NCI-H748 (cell line): ENCODE data around the gene ZNF74.
"Not testable (repeated sequence)": the region's sequence is repeated elsewhere in the genome, so short reads cannot be mapped to it uniquely, and the experiment has no call there.

Experiments used
- DNase-seq: peaks from one replicate; lab custom pipeline; 2025; ENCODE audit not compliant: unreplicated experiment; lab: John Stamatoyannopoulos, UW

Gene ZNF74

DNA sequence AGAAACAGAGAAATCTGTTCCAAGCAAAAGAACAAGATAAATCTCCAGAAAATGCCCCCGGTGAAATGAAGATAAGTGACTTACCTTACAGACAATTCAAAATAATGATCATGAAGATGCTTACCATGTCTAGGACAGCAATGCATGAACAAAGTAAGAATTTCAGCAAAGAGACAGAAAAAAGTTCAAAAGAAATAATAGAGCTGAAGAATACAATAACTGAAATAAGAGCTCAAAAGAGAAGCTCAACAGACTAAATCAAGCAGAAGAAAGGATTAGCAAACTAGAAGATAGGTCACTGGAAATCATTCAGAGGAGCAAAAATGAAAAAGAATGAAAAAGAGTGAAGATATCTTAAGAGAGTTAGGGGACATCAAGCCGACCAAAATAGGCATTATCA is 19.8 kb upstream of the ZNF74 start:
- DNase-seq: not testable (repeated sequence)

DNA sequence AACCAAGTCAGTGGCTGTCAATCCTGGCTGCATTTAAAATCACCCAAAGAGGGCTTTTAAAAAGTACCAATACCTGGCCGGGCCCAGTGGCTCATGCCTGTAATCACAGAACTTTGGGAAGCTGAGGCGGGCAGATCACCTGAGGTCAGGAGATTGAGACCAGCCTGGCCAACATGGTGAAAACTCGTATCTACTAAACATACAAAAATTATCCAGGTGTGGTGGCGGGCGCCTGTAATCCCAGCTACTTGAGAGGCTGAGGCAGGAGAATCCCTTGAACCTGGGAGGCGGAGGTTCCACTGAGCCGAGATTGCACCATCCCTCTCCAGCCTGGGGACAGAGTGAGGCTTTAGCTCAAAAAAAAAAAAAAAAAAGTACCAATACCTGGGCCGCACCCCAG is 17.7 kb upstream of the ZNF74 start:
- DNase-seq: not testable (repeated sequence)

DNA sequence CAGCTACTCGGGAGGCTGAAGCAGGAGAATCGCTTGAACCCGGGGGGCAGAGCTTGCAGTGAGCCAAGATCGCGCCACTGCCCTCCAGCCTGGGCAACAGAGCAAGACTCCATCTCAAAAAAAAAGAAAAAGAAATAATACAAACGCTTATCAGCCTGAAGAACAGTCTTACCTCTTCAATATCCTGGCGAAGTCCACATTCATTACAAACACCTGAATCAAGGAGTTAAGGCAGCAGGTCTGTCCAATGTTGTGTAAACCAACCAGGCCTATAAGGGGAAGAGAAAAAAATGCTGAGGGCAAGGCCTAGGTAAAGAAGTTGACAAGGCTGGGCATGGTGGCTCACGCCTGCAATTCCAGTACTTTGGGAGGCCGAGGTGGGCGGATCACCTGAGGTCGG is 17.0 kb upstream of the ZNF74 start:
- DNase-seq: not testable (repeated sequence)

DNA sequence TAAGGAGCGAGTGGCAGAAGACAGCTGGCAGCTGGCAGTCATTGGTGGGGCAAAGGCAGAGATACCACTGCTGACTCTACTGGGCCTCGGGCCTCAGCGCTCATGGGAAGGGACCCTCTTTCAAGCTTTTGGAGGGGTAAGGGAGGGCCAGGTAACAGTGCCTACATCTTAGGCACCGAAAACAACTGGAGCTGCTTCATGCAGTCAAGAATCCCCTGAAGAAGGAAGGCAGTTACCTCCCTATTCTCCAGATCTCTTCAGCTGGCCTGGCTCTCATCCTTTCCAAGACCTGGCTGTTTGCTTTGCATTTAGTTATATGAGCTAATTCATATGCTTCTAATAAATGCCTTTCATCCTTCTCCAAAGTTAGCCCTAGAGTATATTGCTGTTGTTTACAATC is 15.8 kb upstream of the ZNF74 start:
- no peak for DNase-seq

DNA sequence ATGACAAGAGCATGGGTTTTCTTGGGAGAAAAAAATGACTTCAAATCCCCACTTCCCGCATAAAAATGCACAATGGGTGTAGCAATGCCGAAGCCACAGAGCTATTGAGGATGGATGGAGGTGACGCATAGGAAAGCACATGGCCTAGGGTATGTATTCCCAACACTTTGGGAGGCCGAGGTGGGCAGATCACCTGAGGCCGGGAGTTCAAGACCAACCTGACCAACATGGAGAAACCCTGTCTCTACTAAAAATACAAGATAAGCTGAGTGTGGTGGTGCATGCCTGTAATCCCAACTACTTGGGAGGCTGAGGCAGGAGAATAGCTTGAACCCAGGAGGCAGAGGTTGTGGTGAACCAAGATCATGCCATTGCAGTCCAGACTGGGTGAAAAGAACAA is 15.3 kb upstream of the ZNF74 start:
- not testable (repeated sequence) for DNase-seq

DNA sequence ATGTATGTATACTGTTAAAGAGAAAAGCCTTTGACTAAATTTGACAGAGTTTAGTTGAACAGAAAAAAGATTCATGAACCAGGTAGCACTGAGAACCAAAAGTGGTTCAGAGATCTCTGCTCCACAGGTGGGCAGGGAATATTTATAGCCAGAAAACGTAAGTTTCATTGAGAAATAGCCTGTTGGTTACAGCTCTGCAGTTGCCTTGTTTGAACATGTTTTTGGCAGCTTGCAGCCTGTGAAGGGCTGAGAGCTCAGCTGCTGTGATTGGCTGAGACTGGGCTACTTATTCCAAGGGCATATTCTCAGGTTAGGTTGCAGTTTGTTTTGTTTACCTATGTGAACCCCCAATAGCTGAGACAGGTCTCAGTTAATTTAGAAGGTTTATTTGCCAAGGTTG is 13.5 kb upstream of the ZNF74 start:
- DNase-seq: no peak

DNA sequence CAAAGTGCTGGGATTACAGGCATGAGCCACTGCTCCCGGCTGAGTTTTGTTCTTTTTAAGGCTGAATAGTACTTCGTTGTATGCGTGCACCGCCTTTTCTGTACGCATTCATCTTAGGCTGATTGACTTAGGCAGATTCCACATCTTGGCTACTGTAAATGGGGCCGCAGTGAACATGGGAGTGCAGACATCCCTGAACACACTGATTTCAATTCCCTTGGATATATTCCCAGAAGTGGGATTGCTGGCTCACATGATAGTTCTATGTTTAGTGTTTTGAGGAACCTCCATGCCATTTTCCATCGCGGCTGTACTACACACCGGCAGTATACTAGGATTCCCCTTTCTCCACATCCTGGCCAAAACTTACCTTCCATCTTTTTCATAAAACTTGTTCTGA is 10.4 kb upstream of the ZNF74 start:
- no peak for DNase-seq

DNA sequence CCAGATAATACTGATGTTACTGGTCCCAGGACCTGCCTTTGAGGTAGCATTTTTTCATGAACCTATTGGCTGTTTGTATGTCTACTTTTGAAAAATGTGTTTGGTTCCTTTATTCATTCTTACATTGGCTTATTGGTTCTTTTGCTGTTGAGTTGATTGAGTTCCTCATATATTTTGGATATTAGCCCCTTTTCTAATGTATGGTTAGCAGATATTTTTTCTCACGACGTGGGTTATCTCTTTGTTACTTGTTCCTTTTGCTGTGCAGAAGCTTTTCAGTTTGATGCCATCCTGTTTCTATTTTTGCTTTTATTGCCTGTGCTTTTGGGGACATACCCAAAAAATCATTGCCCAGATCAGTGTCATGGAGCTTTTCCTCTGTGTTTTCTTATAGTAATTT is 9.8 kb upstream of the ZNF74 start:
- DNase-seq: no peak

DNA sequence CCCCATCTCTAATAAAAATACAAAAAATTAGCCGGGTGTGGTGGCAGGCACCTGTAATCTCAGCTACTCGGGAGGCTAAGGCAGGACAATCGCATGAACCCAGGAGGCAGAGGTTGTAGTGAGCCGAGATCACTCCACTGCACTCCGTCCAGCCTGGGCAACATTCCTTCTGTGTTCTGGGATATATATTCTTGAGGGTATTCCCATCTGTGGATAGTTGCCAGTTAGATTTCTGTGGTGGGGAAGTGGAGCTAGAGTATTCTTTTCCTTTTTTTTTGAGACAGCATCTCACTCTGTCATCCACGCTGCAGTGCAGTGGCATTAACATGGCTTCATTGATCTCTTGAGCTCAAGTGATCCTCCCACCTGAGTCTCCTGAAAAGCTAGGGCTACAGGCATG is 9.1 kb upstream of the ZNF74 start:
- DNase-seq: no peak

DNA sequence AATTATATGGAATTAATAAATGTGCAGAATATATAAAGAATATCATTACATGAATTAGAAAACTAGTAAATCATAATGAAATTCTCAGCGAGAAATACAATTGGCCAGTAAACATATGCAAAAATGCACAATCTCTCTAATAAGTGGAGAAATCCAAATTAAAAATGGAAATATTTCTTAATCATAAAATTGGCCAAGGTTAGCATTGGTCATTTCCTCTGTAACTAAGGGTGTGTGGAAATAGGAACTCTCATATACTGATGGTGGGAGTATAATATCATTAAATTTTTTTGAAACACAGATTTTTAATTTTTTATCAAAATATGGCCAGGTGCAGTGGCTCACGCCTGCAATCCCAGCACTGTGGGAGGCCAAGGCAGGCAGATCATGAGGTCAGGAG is 7.6 kb upstream of the ZNF74 start:
- no peak for DNase-seq

DNA sequence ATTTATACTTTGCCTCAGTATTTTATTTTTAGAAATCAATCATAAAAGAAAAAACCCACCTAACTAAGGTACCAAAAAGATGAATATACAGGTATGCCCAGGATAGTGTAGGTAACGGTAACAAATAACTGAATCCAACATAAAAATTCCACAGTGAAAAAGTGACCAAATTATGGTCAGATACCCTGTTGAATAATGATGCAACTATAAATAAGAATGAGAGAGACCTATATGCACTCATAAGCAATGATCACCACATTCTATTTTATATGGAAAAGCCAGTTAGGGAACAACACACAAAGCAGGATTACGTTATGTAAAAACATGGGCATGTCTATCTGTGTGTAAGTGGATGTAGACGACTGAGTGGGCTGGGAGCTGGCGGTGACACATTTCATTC is 7.0 kb upstream of the ZNF74 start:
- DNase-seq: no peak

DNA sequence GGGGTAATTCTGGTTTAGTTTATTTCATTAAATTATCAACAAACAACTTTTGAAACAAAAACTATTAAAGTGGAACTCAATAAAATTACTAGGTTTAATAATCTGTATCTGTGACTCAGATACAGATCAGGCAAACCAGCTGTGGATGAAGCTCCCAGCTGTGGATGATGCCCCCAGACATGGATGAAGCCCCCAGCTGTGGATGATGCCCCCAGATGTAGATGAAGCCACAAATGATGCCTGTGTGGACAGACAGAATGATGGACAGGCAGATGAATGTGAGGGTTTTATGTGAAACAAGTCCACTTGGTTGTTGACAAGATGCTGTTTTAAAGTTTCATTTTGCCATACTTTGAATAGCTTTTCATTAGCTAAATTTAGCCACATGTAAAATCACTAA is 5.8 kb upstream of the ZNF74 start:
- no peak for DNase-seq

DNA sequence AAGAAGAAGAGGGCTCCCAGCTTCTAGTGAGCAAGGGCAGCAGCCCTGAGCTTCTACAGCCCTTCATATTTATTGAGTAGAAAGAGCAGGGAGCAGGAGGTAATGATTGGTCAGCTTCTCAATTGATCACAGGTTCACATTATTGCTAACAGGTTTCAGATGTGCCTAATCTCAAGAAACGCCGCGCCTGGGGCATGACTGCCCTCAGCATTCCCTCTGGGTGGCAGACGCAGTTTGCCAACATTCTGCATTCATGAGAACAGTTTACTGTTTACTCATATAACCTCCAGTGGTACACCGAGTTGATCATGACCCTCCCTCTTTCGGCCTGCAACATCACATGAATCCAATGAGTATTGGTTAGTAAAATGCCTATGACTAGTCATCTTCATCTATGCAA is 4.7 kb upstream of the ZNF74 start:
- no peak for DNase-seq

DNA sequence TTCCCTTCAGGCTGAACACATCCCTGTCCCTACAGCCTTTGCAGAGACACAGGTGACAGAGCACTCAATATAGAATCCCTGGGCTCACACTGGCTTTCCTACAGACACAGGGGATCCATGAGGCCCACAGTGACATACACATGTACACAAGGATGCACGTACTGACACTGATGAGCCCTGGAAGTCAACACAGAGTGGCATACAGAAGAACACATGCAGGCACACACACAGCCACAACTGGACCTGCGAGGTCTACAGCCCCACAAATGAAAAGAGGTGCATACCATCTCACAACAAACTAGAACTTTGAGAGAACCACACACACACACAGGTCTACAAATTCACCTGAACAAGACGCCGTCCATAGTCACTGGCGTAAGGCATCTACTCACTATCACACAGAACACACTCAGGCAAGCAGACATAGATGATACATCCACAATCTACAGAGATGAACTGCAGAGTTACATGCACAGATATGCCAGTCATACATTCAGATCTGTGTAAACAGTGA is 3.5 kb upstream of the ZNF74 start:
- DNase-seq: no peak

DNA sequence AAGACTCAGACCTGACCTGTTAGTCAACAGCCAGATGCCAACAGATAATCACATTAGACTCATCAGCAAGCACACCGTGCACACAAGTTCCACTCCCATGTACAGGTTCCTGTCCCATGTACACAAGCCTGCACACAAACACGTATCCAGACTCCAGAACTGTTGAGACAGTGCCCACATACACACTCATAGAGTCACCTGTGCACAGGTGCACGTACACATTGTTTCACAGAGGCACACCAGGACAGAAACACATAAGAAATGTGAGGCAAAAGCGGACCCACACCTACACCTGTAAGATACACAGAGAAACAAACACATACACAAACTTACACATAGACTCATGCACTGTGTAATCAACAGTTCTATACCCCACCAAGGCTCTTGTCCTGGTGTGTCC is 2.7 kb upstream of the ZNF74 start:
- DNase-seq: no peak

DNA sequence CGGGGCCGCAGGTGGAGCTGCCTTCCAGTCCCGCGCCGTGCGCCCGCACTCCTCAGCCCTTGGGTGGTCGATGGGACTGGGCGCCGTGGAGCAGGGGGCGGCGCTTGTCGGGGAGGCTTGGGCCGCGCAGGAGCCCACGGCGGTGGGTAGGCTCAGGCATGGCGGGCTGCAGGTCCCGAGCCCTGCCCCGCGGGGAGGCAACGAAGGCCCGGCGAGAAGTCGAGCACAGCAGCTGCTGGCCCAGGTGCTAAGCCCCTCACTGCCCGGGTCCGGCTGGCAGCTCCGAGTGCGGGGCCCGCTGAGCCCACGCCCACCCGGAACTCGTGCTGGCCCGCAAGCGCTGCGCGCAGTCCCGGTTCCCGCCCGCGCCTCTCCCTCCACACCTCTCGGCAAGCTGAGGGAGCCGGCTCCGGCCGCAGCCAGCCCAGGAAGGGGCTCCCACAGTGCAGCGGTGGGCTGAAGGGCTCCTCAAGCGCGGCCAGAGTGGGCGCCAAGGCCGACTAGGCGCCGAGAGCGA is 1.5 kb upstream of the ZNF74 start:
- not testable (repeated sequence) for DNase-seq

DNA sequence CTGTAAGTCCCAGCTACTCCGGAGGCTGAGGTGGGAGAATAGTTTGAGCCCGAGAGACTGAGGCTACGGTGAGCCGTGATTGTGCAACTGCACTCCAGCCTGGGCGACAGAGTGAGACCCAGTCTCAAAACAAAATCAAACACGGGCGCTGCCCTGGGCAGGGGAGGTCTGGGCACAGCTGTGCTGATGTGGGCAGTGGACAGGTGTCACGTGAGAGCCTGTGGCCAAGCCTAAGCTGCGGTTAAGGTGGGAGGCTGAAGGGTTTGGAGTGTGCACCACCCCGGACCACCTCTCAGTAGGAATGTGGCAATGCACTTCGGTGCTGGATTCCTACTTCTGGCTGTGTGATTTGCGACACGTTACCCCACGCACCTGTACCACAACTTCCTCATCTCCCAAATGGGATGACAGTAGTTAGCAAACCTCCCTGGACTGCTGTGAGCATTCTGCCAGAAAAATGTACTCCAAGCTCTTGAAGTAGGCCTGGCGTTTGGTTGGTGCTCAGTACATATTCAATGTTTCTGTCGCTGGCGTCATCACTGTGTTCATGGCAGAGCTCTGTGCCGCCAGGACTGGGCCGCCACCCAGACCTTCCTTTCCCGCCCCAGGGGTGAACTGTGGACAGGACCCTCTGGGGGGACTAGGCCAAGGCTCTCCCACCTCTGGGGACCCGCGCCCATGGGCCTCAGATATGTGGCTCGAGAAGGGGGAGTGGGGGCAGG is 807 bp upstream of the ZNF74 start:
- DNase-seq: no peak

DNA sequence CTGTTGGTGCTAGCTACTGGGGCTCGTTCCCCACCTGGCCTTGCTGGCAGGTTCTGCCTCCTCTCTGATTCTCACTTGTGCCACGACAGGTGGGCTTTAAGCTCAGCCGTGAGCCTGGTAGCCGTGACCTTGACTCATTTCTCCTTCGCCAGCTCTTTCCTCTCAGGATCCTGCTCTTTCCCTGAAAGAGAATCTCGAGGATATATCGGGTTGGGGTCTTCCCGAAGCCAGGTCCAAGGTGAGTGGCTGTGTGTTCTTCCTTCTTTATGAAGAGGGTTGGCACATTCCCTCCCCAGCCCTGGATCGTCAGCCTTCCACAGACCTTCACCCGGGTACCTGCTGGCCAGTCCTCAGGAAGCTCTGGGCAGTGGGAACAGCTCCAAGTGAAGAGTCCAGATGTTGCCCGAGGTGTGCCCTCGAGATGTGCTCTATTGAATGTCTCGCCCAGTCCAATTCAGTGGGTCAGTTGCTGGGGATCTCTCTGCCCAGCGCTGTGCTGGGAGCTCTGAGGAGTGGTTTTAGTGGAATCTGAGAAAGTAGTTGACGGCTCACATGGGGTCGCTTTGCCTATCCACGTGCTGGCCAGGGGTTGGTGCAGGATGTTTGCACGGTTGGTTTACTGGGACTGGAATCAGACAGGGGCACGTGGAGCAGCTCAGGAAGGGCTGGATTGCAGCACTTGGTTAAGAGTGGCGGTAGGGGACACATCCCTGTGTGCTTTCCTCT is 1.4 kb downstream of the ZNF74 start:
- DNase-seq: no peak

DNA sequence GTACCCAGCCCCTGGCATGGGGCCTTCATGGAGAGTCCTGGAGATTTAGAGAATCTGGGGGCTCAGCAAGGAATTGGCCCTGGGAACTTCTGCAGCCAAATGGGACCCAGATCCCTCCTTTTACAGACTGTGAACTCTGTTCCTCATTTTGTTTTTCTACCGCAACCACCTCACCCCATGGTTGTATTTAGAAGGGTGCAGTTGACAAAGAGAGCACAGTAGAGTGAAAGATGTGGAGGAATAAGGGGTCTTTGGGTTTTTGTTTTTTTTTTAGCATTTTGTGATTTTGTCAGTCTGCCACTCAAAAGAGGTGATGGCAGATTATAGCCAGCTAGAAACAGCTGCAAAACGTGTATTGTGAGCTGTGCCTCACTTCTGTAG is 1.9 kb downstream of the ZNF74 start:
- DNase-seq: no peak

DNA sequence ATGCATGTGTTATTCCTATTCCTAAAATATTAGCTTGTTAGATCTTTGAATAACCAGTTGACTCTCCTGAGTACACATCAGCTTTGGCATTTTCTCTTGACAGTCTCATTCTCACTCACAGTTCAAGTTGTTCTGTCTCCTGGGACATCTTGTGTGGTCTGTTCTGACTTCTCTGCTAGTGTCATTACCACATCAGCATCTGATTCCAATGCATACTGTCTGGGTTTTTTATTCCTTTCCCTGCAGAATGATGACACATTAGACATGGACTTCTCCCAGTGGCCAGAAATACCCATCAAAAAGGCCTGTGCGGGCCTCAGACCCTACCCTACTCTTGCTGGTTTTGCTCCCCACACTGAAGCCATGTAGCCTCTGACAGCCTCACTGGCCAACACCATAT is 2.7 kb downstream of the ZNF74 start:
- no peak for DNase-seq

DNA sequence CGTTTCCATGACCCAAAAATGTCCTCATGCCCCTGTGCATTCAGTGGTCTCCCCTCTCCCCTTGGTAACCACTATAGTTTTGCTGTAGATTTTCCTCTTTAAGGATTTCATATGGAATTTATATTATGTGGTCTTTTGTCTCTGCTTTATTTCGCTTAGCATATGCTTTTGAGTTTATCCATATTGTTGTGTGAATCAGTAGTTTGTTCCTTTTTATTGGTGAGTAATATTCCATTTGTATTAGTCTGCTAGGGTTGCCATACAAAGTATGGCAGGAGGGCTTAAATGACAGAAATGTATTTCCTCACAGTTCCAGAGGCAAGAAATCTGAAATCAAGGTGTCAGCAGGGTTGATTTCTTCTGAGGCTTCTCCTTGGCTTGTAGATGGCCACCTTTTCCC is 3.5 kb downstream of the ZNF74 start:
- DNase-seq: no peak

DNA sequence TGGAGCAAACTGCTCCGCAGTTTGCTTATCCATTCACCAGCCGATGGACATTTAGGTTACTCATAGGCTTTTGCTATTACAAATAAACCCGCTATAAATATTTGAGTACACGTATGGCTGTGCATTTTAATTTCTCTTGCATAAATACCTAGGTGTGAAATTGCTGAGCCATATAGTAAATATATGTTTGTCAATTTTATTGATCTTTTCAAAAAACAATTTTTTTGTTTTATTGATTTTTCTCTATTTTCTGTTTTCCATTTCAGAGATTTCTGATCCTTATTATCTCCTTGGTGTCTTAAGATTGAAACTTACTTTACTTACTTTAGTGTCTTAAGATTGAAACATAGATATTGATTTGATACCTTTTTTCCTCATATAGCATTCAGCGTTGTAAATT is 4.5 kb downstream of the ZNF74 start:
- DNase-seq: no peak
